Measurements from ENCODE around the gene ZSWIM4.

ZSWIM4 gene

DNA sequence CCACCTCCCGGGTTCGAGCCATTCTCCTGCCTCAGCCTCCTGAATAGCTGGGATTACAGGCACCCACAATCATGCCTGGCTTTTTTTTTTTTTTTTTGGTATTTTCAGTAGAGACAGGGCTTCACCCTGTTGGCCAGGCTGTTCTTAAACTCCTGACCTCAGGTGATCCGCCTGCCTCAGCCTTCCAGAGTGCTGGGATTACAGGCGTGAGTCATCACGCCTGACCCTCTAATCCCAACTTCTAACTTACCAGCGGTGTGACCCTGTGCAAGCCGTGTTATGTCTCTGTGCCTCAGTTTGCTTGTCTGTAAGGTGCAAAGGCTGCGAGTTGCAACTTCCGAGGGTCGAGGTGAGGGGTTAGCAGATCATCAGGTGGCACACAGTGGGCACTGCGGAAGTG is 17.3 kb downstream of the ZSWIM4 start:
- no peak for DNase-seq (ENCODE audit: low spot score)

- no peak for DNase-seq (ENCODE audit: low spot score)
Observed at GRCh38 chr19:13813147-13813546, 17.9 kb downstream of the ZSWIM4 start.

DNA sequence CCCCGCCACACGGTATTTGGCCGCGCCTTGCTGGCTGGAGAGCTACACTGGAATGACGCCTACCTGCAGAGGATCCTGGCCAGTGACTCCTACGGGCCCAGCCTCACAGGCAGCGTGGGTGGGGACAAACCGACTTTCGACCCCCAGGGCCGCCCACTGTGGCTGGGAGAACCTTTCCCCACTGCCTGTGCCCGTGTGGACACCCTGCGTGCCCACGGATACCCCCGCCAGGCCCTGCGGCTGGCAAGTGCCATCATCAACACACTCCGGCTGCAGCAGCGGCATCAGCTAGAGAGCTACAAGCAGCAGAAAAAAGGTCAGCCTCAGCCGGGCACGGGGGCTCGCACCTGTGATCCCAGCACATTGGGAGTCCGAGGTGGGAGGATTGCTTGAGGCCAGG is 19.3 kb downstream of the ZSWIM4 start:
- DNase-seq (ENCODE audit: low spot score) = no peak

DNA sequence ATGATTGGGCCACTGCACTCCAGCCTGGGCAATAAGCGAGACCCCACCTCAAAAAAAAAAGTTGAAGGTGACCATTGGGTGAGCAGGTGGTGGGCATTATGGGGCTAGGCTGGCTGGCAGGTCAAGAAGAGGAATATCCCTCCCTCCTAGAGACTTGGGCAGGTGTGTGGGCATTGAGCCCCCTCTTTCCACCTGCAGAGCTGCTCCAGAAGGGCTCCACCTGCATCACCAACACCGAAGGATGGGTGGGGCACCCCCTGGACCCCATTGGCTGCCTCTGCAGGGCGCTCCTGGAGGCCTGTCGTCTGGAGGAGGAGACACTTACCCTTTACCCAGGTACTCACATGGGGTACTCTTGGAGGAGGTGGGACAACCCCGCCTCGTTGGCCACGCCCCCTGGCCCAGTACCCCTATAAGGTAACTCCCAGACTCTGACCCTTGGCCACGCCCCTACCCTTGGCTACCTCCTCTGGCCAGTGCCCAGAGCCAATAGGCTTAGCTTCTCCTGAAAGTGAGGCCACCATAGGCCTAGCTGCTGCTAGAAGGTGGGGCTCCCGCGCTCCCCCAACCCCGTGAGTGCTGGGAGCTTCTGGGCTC is 21.9 kb downstream of the ZSWIM4 start:
- DNase-seq (ENCODE audit: low spot score) = no peak

- no peak for DNase-seq (ENCODE audit: low spot score)
Observed at GRCh38 chr19:13817615-13818371, 22.6 kb downstream of the ZSWIM4 start.

- DNase-seq (ENCODE audit: low spot score) = no peak
Observed at GRCh38 chr19:13819238-13819637, 24.0 kb downstream of the ZSWIM4 start.

DNA sequence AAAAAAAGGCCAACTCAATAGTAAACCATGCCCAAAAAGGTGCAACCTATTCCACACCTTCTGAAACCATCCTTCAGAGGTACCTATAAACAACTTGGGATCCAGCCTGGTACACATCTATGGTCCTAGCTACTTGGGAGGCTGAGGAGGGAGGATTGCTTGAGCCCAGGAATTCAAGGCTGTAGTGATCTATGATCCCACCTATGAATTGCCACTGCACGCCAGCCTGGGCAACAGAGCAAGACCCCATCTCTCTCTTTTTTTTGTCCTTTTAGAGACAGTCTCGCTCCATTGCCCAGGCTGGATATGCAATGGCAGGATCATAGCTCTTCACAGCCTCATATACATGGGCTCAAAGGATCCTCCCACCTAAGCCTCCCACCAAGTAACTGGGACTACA is 26.0 kb downstream of the ZSWIM4 start:
- no peak for DNase-seq (ENCODE audit: low spot score)

- DNase-seq (ENCODE audit: low spot score) = no peak
Observed at GRCh38 chr19:13823256-13823655, 28.0 kb downstream of the ZSWIM4 start.

GRCh38 chr19:13823901-13824300 is 28.7 kb downstream of the ZSWIM4 start:
- DNase-seq (ENCODE audit: low spot score) = no peak

DNA sequence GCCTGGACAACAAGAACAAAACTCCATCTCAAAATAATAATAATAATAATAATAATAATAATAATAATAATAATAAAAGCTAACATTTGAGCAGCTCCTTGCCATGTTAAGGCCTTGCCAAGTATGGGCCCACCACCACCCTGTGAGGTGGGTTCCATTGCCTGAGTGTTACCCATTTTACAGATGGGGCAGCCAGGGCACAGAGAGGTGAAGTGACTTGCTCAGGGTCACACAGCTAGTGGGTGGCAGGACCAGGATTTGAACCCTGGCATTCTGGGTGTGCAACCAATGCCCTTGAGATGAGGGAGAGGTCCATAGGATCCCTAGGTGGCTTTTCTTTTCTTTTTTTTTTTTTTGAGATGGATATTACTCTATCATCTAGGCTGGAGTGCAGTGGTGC is 29.5 kb downstream of the ZSWIM4 start:
- DNase-seq (ENCODE audit: low spot score) = no peak

- no peak for DNase-seq (ENCODE audit: low spot score)
Observed at GRCh38 chr19:13825489-13826441, 30.5 kb downstream of the ZSWIM4 start.

- DNase-seq (ENCODE audit: low spot score) = no peak
Observed at GRCh38 chr19:13826652-13827235, 31.5 kb downstream of the ZSWIM4 start.

GRCh38 chr19:13827656-13828055 is 32.4 kb downstream of the ZSWIM4 start:
- DNase-seq (ENCODE audit: low spot score) = no peak

DNA sequence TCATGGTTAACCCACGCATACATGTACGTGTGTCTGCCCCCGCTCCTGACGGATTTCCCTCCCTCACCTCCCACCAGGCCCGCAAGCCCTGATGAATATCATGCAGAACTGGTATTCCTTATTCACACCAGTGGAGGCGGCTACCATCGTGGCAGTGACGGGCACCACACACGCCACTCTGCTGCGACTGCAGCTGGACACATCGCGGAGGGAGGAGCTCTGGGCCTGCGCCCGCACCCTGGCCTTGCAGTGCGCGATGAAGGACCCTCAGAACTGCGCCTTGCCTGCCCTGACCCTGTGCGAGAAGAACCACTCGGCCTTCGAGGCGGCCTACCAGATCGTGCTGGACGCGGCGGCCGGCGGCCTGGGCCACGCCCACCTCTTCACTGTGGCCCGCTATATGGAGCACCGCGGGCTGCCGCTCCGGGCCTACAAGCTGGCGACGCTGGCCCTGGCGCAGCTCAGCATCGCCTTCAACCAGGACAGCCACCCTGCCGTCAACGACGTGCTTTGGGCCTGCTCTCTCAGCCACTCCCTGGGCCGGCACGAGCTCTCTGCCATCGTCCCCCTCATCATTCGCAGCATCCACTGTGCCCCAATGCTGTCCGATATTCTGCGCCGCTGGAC is 35.0 kb downstream of the ZSWIM4 start:
- DNase-seq (ENCODE audit: low spot score) = no peak

GRCh38 chr19:13830741-13831536 is 35.7 kb downstream of the ZSWIM4 start:
- DNase-seq (ENCODE audit: low spot score) = no peak

DNA sequence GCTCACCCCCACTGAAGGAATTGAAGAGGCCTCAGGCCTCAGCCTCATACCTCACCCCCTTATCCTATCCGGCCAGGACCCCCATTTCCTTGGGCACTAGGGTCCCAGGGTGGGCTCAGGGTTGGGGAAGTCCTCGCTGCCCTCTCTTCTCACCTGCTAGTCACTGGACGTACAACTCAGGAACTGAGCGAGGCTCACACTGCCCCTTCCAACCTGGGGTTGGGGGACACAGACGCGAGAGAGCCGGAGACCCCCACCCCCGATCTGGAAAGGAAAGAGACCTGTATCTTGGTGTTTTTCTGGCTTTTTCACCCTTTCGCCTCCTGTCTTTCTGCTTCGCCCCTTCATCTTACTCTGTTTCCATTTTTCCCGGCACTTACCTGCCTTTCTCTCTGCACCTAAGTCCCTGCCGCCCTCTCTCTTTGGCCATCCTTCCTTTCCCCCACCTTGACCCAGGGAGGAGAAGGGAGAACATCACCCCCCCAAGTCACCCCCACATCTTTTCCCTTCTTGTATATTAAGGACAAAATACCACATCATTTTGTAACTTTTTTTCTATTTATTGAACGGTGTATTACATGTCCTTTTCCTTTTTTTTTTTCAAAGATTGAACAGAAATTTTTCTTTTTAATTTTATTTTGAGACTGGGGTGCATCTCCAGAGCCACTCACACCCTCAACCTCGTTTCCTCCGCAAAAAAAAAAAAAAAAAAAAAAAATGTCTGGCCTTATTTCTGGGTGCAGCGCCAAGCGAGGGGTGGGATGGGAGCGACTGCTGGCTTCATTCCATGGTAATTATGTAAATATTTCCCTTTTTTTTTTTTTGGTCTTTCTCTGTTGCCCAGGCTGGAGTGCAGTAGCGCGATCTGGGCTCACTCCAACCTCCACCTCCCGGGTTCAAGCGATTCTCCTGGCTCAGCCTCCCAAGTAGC is 36.6 kb downstream of the ZSWIM4 start:
- DNase-seq (ENCODE audit: low spot score) = no peak

GRCh38 chr19:13833330-13834243 is 38.3 kb downstream of the ZSWIM4 start:
- DNase-seq (ENCODE audit: low spot score) = peak; percentile 85

DNA sequence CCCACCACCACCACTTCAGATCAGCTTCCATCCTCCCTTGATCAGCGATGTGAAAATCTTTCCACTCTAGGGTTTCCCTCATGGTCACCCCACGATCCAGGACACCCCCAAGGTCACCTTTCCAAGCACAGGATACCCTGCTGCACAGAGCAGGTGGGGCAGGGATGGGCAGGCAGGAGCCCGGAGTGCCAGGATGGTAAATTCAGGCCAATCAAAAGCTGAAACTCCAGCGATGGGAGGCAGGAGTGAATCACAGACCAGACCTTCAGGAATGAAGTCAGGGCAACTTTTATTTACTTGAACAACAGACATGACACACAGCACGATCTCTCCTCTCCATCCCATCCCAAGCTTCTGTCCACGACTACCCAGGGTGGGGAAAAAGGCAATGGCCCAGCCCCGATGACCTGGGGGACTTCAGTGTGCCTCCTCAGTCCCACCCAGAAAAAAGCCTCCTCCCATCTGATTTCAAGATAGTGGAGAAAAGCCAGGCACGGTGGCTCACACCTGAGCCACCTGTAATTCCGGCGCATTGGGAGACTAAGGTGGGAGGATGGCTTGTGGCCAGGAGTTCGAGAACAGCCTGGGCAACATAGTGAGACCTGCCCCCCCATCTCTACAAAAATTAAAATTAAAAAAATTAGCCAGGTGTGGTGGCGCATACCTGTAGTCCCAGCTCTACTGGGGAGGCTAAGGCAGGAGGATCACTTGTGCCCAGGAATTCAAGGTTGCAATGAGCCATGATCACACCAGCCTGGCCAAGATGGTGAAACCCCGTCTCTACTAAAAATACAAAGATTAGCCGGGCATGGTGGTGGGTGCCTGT is 39.2 kb downstream of the ZSWIM4 start:
- DNase-seq (ENCODE audit: low spot score) = no peak

Data from putamen (tissue), 1 donor.